A673 (cell line): Measurements from ENCODE around the gene TCF12.

Experiments
- CTCF ChIP-seq: fragments of 300-800, 200-600 bp; sonication (generic); conservative IDR thresholded peaks from 2 replicates; pipeline ENCODE4 v1.5.1; 2017; ENCODE audit warnings: low read depth, mild to moderate bottlenecking, antibody characterized with exemption, low read length, moderate library complexity, mixed read lengths
- EZH2 ChIP-seq: fragments of 200-600 bp; sonication (generic); IDR thresholded peaks from 2 replicates; pipeline ENCODE4 v1.6.1; 2017; ENCODE audit warnings: borderline replicate concordance, low read depth, mild to moderate bottlenecking, mixed read lengths, antibody characterized with exemption, low read length; ENCODE audit not compliant: poor library complexity, severe bottlenecking

GRCh38 chr15:57224664-57225063 is 306.2 kb downstream of the TCF12 start:
- TF ChIP-seq CTCF (no peak), EZH2 (no peak)
